Neuron (in vitro differentiated cells): Measurements from ENCODE around the gene IRS4.

Experiments
- H2AFZ ChIP-seq: one replicate; pipeline ENCODE4 v1.6.1; 2013; ENCODE audit warnings: low read depth, mild to moderate bottlenecking, inconsistent platforms, low read length, moderate library complexity
- H3K27me3 ChIP-seq: one replicate; pipeline ENCODE4 v1.6.1; 2013; ENCODE audit warnings: low read length; ENCODE audit not compliant: insufficient read depth
- H3K36me3 ChIP-seq: one replicate; pipeline ENCODE4 v1.6.1; 2013; ENCODE audit warnings: low read length; ENCODE audit not compliant: insufficient read depth
- H3K4me1 ChIP-seq: one replicate; pipeline ENCODE4 v1.6.1; 2013; ENCODE audit warnings: low read length; ENCODE audit not compliant: insufficient read depth
- H3K4me3 ChIP-seq: 2 replicates; pipeline ENCODE4 v1.5.1; 2013; ENCODE audit warnings: mild to moderate bottlenecking, low read length, moderate library complexity
- H3K9me3 ChIP-seq: one replicate; pipeline ENCODE4 v1.6.1; 2013; ENCODE audit warnings: low read length

IRS4 gene

DNA sequence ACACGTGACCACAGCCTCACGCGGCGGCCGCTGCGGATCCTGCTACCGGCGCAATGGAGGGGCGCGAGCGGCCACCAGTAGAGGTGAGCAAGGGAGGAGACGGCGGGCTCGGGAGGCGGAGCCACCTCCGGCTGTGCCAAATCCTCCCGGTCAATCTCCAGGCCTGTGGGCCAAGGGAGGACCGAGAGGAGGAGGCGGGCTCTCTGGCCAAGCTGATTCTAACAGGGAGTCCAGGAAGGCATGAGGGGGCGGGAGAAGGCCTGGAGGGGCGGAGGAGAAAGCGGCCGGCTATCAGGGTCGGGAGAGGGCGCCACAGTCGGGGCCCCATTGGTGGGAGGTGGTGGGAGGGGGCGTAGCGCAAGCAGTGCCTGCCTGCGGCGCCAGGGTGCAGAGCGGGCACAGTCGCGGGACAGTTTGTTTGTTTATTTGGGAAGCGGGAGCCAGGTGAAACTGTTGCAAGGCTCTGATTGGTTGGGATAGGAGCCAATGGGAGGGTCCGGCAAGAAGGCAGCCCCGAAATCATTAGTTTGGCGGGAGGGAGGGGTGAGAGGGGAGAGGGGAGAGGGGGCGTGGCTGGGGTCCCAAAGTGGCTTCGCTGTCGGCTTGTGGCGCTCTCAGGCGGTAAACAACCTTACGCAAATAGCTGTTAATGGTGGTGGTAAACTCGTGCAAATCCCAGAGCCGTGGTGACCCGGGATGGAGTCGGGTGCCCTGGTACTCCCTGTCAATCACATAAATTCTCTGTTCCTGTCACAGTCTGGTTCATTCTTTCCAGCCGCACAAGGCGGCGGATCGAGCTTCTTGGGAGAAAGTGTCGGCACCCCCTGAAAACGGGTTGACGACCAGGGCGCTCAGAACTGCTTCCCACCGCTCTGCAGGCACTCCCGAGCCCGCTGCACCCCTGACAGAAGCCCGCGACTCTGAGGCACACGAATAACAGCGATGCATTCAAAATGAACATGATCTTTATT, at the start of gene IRS4:
IRS4 (minus strand) TSS at position 55 of the 971 bp plus-strand sequence.
- H2AFZ ChIP-seq, result peak within 1 kb of the TSS; percentile 93
- H3K4me1 ChIP-seq, result peaks cover 5% of the 10 kb centered on the region
- H3K27me3 ChIP-seq, result peaks cover 27% of the 10 kb centered on the region
- H3K36me3 ChIP-seq, result no peaks in the 10 kb centered on the region
- H3K4me3 ChIP-seq, result peak within 1 kb of the TSS; percentile 66
- no peaks in the 10 kb centered on the region for H3K9me3 ChIP-seq

DNA sequence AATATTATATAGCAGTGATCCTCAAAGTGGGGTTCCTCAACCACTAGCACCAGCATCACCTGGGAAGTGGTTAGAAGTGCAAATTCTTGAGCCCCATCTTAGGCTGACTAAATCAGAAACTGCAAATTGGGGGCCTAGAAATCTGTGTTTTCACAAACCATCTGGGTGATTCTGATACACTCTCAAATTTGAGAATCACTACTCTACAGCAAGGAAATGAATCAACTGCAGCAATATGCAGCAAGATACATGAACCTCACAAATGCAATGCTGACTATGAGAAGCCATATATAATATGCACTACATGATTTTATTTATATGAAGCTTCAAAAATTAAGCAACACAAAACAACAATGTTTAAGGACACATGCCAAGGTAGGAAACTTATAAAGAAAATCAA, 36.2 kb upstream of the IRS4 start:
- H3K36me3 ChIP-seq, result no peaks in the 10 kb centered on the region
- no peak overlapping the region for H3K4me3 ChIP-seq
- H3K4me1 ChIP-seq, result no peaks in the 10 kb centered on the region
- H2AFZ ChIP-seq, result no peak overlapping the region
- H3K27me3 ChIP-seq, result no peaks in the 10 kb centered on the region
- no peaks in the 10 kb centered on the region for H3K9me3 ChIP-seq

DNA sequence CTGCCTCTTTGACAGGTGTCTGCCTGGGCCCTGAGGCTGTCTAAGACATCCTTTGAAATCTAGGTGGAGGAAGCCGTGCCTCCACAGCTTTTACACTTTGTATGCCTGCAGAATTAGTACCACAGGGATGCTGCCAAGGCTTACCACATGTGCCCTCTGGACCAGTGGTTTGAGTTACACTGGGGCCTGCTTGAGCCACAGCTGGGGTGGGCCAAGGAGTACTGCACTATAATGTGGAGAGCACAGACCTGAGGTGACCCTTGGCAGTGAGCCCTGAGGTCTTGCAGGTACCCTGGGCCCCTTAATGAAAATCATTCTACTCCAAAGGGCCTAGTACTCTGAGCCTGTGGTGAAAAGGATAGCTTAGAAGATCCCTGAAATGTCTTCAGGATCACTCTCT, 27.2 kb upstream of the IRS4 start:
- Histone ChIP-seq H3K27me3 (no peaks in the 10 kb centered on the region), H2AFZ (no peak overlapping the region), H3K4me1 (no peaks in the 10 kb centered on the region), H3K4me3 (no peak overlapping the region), H3K9me3 (no peaks in the 10 kb centered on the region), H3K36me3 (no peaks in the 10 kb centered on the region)

DNA sequence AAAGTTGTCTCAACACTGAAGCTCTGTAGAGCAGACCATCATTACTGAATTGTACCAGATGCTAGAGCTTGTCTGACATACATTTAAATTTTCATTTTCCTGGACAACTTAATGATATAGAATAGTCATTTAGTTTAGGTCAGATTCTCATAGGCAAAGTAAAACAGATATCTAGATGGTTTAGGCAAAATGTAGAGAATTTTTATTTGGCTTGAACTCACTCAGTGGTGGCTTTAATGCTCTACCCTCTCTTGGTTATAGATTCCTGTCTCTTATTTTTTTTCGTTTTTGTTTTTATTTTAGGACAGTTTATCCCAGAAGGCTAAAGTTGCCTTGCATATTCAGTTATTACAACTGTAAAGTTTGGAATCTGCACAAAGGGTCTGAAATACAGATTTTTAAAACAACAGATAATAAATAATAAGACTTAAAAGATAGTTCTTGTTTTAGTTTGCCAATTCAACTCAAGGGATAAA, 4.0 kb upstream of the IRS4 start:
- no peaks in the 10 kb centered on the region for H3K9me3 ChIP-seq
- no peaks in the 10 kb centered on the region for H3K27me3 ChIP-seq
- no peak overlapping the region for H3K4me3 ChIP-seq
- H3K4me1 ChIP-seq, result peaks cover 5% of the 10 kb centered on the region
- H3K36me3 ChIP-seq, result no peaks in the 10 kb centered on the region
- H2AFZ ChIP-seq, result no peak overlapping the region

DNA sequence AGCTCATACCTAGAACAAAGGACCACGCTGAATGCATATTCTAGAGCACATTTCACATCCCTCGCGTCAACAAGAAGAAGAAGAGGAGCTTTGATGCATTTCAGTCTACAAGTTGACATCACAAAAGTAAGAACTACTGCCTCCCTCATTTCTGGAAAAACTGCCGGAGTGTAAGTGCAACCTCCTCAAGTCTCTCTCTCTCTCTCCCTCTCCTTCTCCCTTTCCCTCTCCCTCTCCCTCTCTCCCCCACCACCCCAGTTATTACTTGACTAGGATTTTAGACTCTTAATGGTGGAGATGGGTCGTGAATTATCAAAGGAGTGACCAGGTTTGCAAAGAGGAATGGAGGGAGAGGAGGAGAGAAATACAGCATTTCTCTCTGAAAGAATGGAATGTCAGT, 1.4 kb upstream of the IRS4 start:
- Histone ChIP-seq H3K4me3 (peak overlapping the region; percentile 66), H3K4me1 (peaks cover 5% of the 10 kb centered on the region), H2AFZ (peak overlapping the region; percentile 93), H3K27me3 (peaks cover 20% of the 10 kb centered on the region), H3K36me3 (no peaks in the 10 kb centered on the region), H3K9me3 (no peaks in the 10 kb centered on the region)

DNA sequence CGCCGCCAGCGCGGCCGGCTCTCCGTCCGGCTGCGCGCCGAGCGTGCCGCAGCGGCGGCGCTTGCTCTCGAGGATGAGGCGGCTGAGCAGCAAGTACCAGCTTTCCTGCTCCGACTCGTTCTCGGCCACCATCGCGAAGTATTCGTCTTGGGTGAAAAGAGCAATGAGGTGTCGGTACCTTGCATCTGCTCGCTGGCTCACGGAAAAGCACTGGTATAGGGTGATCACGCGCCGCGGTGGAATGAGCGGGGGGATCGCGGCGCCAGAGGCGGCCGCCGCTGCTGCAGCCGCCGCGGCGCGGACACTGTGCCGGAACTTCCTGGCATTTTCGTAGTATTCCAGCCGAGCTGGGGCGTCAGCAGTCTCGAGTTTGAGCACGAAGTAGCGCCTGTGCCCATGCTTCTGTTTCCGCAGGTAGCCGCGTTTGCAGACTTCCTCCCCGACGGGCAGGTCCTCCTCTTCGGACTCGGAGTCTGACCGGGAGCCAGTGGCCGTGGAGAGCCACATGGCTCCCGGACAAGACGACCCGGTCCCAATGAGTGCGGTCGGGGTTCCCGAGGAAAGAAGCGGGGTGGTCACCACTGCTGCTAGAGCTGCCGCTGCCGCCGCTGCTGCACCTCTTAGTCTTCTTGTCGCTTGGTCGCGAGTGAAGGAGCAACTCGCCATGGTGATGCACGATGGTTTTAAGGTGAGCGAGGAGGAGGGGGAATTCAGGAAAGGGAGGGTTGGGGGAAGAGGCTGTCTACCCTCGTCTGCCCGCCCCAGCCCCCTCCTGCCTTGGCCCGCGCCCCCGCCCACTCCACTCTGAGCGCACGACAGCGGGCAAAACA, 469 bp downstream of the IRS4 start:
- Histone ChIP-seq H3K36me3 (no peaks in the 10 kb centered on the region), H3K9me3 (no peaks in the 10 kb centered on the region), H3K27me3 (peaks cover 34% of the 10 kb centered on the region), H3K4me1 (peaks cover 5% of the 10 kb centered on the region), H2AFZ (peak overlapping the region; percentile 93), H3K4me3 (peak overlapping the region; percentile 66)

DNA sequence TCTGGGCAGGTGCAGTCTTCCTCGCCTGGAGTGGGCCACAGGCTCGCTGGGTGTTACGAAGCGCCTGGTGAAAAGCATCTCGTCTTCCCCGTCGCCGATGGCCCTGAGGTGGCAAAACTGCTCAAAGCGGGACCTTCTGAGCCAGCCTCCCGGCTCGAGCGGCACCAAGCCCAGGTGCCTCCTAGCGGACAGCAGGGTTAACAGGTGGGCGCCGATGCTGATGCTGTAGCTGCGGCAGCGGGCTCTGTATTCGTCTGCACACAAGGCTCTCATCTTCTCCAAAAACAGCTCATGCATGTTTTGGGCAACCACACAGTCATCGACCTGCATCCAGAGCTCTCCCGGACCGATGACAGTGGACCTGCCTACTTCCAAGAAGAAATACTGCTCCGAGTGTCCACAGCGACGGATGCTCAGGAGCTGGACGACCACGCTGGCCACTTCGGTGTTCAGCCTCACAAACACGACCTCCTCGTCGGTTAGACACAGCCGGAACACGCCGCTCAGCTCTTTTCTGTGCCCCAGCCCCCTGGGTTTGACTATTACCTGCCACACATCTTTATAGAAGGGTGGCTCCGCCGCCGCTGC, 1.2 kb downstream of the IRS4 start:
- H3K9me3 ChIP-seq, result no peaks in the 10 kb centered on the region
- no peaks in the 10 kb centered on the region for H3K36me3 ChIP-seq
- peaks cover 5% of the 10 kb centered on the region for H3K4me1 ChIP-seq
- peak overlapping the region; percentile 66 for H3K4me3 ChIP-seq
- peak overlapping the region; percentile 93 for H2AFZ ChIP-seq
- H3K27me3 ChIP-seq, result peaks cover 35% of the 10 kb centered on the region

DNA sequence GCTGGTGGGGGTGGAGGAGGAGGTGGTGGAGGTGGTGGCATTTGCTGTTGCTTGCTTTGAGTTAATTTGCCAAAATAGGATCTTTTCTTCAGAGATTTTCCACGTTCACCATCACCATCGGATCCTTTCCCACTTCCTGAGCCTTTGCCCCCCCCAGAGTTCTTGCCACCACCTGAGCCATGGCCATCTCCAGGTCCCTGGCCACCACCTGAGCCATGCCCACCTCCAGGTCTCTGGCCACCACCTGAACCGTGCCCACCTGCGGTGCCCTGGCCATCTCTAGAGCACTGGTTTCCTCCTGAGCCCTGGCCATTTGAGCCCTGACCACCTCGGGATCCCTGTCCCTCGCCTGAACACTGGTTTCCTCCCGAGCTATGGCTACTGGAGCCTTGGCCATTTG, 1.9 kb downstream of the IRS4 start:
- H3K9me3 ChIP-seq, result no peaks in the 10 kb centered on the region
- H3K4me3 ChIP-seq, result no peak overlapping the region
- H3K36me3 ChIP-seq, result no peaks in the 10 kb centered on the region
- H2AFZ ChIP-seq, result no peak overlapping the region
- H3K4me1 ChIP-seq, result peaks cover 5% of the 10 kb centered on the region
- H3K27me3 ChIP-seq, result peaks cover 35% of the 10 kb centered on the region

DNA sequence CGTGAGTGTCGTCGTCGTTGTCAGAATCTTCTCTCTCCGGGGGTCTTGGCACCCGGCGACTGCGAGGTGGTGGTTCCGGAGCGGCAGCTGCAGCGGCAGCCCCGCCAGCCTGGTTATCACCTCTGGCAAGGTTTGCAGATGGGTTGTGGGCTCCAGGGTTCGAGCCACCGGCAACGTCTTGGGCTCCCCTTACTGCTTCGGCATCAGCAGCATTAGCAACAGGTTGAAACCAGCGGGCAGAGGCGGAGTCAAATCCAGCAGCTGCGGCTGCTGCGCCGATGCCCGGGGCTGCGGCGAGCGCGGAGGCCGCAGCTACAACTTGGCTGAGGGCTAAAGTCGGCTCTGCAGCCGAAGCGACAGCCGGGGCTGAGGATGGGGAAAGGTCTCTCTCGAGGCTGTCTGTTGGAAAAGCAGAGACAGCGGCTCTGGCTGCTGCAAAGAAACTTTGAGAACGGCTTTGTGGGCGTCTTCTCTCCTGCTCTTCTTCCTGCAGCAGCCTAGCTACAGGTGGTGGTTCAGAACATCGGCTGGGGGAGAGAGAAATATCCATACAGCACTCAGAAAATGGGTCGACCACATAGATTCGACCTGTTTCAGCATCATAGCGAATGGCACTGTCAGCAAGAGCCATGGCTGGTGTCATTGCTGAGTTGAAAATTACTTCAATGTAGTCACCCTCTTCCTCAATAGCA, 3.6 kb downstream of the IRS4 start:
- Histone ChIP-seq H3K4me1 (peaks cover under 1% of the 10 kb centered on the region), H2AFZ (no peak overlapping the region), H3K27me3 (peaks cover 35% of the 10 kb centered on the region), H3K36me3 (no peaks in the 10 kb centered on the region), H3K9me3 (no peaks in the 10 kb centered on the region), H3K4me3 (peak overlapping the region; percentile 23)

DNA sequence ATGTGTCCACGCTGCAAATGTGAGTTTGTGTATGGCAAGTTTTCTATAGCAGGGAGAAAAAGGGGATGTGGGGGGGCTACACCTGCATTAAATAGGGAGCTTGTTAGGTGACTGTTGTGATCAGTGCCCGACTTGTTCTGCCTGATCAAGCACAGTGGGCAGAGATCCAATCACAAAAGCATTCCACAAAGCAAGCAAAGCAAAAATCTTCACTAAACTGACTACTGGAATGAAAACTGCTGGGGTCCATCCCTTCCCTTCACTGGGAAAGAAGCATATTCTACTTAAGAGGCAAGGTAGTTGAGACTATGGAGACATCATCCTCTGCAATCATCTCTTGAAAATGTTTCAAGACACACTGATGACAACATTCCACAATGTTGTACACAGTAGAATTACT, 5.2 kb downstream of the IRS4 start:
- Histone ChIP-seq H3K36me3 (no peaks in the 10 kb centered on the region), H3K9me3 (no peaks in the 10 kb centered on the region), H3K27me3 (peaks cover 35% of the 10 kb centered on the region), H2AFZ (no peak overlapping the region), H3K4me3 (no peak overlapping the region), H3K4me1 (no peaks in the 10 kb centered on the region)

DNA sequence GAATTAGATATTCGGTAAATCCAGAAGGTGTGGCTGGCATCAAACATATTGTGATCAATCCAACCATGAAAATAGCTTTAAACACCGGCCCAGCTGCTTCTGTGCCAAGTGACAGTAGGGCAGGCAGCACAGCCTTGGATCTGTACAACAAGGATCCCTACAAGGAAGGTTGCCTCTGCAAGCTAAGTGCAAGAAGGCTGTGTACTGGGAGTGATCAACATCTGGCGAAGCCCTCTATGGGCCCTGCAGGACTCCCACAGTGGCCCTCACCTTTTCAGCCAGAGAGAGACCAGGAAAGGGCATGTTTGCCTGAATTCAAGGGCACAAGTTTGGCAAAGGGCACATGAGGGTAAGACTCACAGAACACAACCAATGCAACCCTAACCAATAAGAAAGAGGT, 9.6 kb downstream of the IRS4 start:
- no peaks in the 10 kb centered on the region for H3K4me1 ChIP-seq
- no peaks in the 10 kb centered on the region for H3K9me3 ChIP-seq
- no peak overlapping the region for H2AFZ ChIP-seq
- H3K4me3 ChIP-seq, result no peak overlapping the region
- peaks cover 8% of the 10 kb centered on the region for H3K27me3 ChIP-seq
- H3K36me3 ChIP-seq, result no peaks in the 10 kb centered on the region

DNA sequence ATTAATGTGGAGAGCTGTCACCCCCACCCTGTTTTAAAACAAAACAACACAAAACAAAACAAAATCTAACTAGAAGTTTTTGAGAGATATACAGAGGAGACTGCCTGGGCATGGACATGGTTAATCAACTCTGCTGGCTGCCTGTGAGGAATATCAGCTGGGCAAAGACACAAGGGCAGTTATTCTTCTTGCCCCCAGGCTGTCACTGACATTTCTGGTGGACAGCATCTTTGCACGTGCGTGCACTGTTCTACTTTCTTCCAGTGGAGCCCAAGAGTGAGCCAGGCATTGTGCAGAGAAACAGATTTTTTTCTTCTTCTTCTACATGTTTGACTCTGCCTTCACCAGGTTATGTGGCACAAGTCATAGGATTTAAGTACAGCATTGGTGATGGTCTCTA, 13.8 kb downstream of the IRS4 start:
- Histone ChIP-seq H2AFZ (no peak overlapping the region), H3K9me3 (no peaks in the 10 kb centered on the region), H3K4me1 (no peaks in the 10 kb centered on the region), H3K4me3 (no peak overlapping the region), H3K27me3 (no peaks in the 10 kb centered on the region), H3K36me3 (no peaks in the 10 kb centered on the region)
